ENCODE data around the gene ZNF625. TPM values are rescaled to one million over a fixed set of nuclear protein-coding genes. Genes with fewer than 3 reads are reported as not detected.

ZNF625 gene
- total RNA-seq, 4 donors from 2014 or later = 0.60 to 2.3 (median 2.2) TPM; not detected in 1

- intact Hi-C loops (cut with DNase I; ENCODE audit: low total_unique reads) = no loop called here
- in situ Hi-C loops (cut with MboI; ENCODE audit: low pct_ligation_motif_present in 1 of 4, low pct_unique_long_range_greater_than_20kb in 1 of 4, low sequenced_read_pairs in 3 of 4) = no loop called here
- Histone ChIP-seq H3K4me3 (no peak overlapping the region), H3K27ac (no peak overlapping the region), H3K4me1 (peaks cover 5 to 31% (median 13%) of the 10 kb centered on the region in 4 donors), H3K36me3 (peaks cover 0 to 7% (median 0%) of the 10 kb centered on the region in 4 donors), H3K27me3 (no peaks in the 10 kb centered on the region), H3K9me3 (no peaks in the 10 kb centered on the region)
- 83 to 100% methylated on average over 1 of the region's 1 CpG for WGBS, 2 donors (ENCODE audit: low coverage in 1 of 2)
- DNase-seq = no peak
- no peak for TF ChIP-seq EP300 (IDR thresholded peaks at IDR 0.05; ENCODE audit: low read depth)
These were observed 10.1 kb upstream of the ZNF625 start for GRCh38 chr19:12166626-12167025.

- intact Hi-C loops (cut with DNase I; ENCODE audit: low total_unique reads) = no loop called here
- peak overlapping the region; percentile 94 to 99 (median 95) for H3K27ac ChIP-seq
- TF ChIP-seq POLR2AphosphoS5 (IDR thresholded peaks at IDR 0.05) (no peak), CTCF (IDR thresholded peaks at IDR 0.05) (no peak), EP300 (IDR thresholded peaks at IDR 0.05; ENCODE audit: low read depth) (no peak), POLR2A (IDR thresholded peaks at IDR 0.05) (no peak)
- in situ Hi-C loops (cut with MboI; ENCODE audit: low pct_ligation_motif_present in 1 of 4, low pct_unique_long_range_greater_than_20kb in 1 of 4, low sequenced_read_pairs in 3 of 4) = no loop called here
- DNase-seq = no peak
- 8 to 10% methylated on average over 2 of the region's 2 CpGs for WGBS, 2 donors (ENCODE audit: low coverage in 1 of 2)
- H3K27me3 ChIP-seq = no peaks in the 10 kb centered on the region
- no peaks in the 10 kb centered on the region for H3K9me3 ChIP-seq
- peaks cover 5 to 31% (median 13%) of the 10 kb centered on the region in 4 donors for H3K4me1 ChIP-seq
- H3K36me3 ChIP-seq = no peaks in the 10 kb centered on the region
- H3K4me3 ChIP-seq = peak overlapping the region; percentile 83 to 98 (median 88)
These were observed 7.3 kb upstream of the ZNF625 start for GRCh38 chr19:12163826-12164225.

- Histone ChIP-seq H3K4me3 (peak within 1 kb of the TSS; percentile 83 to 98 (median 88)), H3K27ac (peak within 1 kb of the TSS; percentile 94 to 99 (median 95)), H3K9me3 (no peaks in the 10 kb centered on the region), H3K4me1 (peaks cover 5 to 31% (median 13%) of the 10 kb centered on the region in 4 donors), H3K27me3 (no peaks in the 10 kb centered on the region), H3K36me3 (no peaks in the 10 kb centered on the region)
- TF ChIP-seq POLR2AphosphoS5 (IDR thresholded peaks at IDR 0.05) (peak; percentile 82 to 90 (median 85)), POLR2A (IDR thresholded peaks at IDR 0.05) (peak; percentile 83), CTCF (IDR thresholded peaks at IDR 0.05) (no peak)
- WGBS, 2 donors (ENCODE audit: low coverage in 1 of 2) = 0 to 1% methylated on average over 5 to 35 of the region's 57 CpGs
- in situ Hi-C loops (cut with MboI; ENCODE audit: low pct_ligation_motif_present in 1 of 4, low pct_unique_long_range_greater_than_20kb in 1 of 4, low sequenced_read_pairs in 3 of 4) = no loop called here
- DNase-seq = peak; percentile 96
- intact Hi-C loops (cut with DNase I; ENCODE audit: low total_unique reads) = no loop called here
These were observed 6.6 kb upstream of the ZNF625 start, which contains the start of gene ZNF136 for GRCh38 chr19:12162882-12163806. TSS of gene ZNF136 (plus strand) at chr19:12163096. CDS start at chr19:12163204, 108 bp downstream.

GRCh38 chr19:12162513-12162881 lies 6.0 kb upstream of the ZNF625 start:
- Histone ChIP-seq H3K36me3 (no peaks in the 10 kb centered on the region), H3K27me3 (no peaks in the 10 kb centered on the region), H3K9me3 (no peaks in the 10 kb centered on the region), H3K4me3 (peak overlapping the region; percentile 13 to 98 (median 86)), H3K4me1 (peaks cover 5 to 31% (median 13%) of the 10 kb centered on the region in 4 donors), H3K27ac (peak overlapping the region; percentile 94 to 99 (median 95))
- intact Hi-C loops (cut with DNase I; ENCODE audit: low total_unique reads) (no loop called here), in situ Hi-C loops (cut with MboI; ENCODE audit: low pct_ligation_motif_present in 1 of 4, low pct_unique_long_range_greater_than_20kb in 1 of 4, low sequenced_read_pairs in 3 of 4) (no loop called here)
- TF ChIP-seq CTCF (IDR thresholded peaks at IDR 0.05) (no peak), POLR2A (IDR thresholded peaks at IDR 0.05) (no peak), POLR2AphosphoS5 (IDR thresholded peaks at IDR 0.05) (no peak), EP300 (IDR thresholded peaks at IDR 0.05; ENCODE audit: low read depth) (no peak)
- no peak for DNase-seq
- 11 to 50% methylated on average over 2 to 8 of the region's 8 CpGs for WGBS, 2 donors (ENCODE audit: low coverage in 1 of 2)

All from transverse colon (tissue), 4 donors.